Parathyroid adenoma (tissue), 2 donors: Measurements from ENCODE around the gene ASIC2.

Source experiments
- H2AFZ ChIP-seq: fragments of 300-600 bp; sonication (generic); one replicate; pipeline ENCODE4 v1.7.0; 2017; ENCODE audit warnings: antibody characterized with exemption, mild to moderate bottlenecking
- H3K27ac ChIP-seq: fragments of 300-600 bp; sonication (generic); one replicate; pipeline ENCODE4 v1.7.0; 2017
- H3K27me3 ChIP-seq: fragments of 300-600 bp; sonication (generic); one replicate; pipeline ENCODE4 v1.7.0; 2017; ENCODE audit warnings: low read length; ENCODE audit not compliant: control insufficient read depth, insufficient read depth
- H3K36me3 ChIP-seq: fragments of 300-600 bp; sonication (generic); one replicate; pipeline ENCODE4 v1.7.0; 2017; ENCODE audit warnings: low read length; ENCODE audit not compliant: control insufficient read depth, insufficient read depth
- H3K4me1 ChIP-seq: fragments of 300-600 bp; sonication (generic); one replicate; pipeline ENCODE4 v1.7.0; 2017; ENCODE audit warnings: control low read depth
- H3K4me2 ChIP-seq: fragments of 300-600 bp; sonication (generic); one replicate; pipeline ENCODE4 v1.7.0; 2017; ENCODE audit warnings: low read length
- H3K4me3 ChIP-seq: fragments of 300-600 bp; sonication (generic); one replicate; pipeline ENCODE4 v1.7.0; 2017; ENCODE audit warnings: low read depth, low read length
- H3K79me2 ChIP-seq: fragments of 300-600 bp; sonication (generic); one replicate; pipeline ENCODE4 v1.7.0; 2017; ENCODE audit warnings: control low read depth
- H3K9ac ChIP-seq: fragments of 300-600 bp; sonication (generic); one replicate; pipeline ENCODE4 v1.7.0; 2017; ENCODE audit warnings: mild to moderate bottlenecking
- H3K9me3 ChIP-seq: fragments of 300-600 bp; sonication (generic); one replicate; pipeline ENCODE4 v1.7.0; 2017; ENCODE audit warnings: low read length; ENCODE audit not compliant: control insufficient read depth
- CTCF ChIP-seq: fragments of 300-600 bp; sonication (generic); IDR thresholded peaks from one replicate; pipeline ENCODE4 v1.7.0; 2017; ENCODE audit warnings: antibody characterized with exemption, mild to moderate bottlenecking
- donor health status: primary hyperparathyroidism.

ASIC2 gene

DNA sequence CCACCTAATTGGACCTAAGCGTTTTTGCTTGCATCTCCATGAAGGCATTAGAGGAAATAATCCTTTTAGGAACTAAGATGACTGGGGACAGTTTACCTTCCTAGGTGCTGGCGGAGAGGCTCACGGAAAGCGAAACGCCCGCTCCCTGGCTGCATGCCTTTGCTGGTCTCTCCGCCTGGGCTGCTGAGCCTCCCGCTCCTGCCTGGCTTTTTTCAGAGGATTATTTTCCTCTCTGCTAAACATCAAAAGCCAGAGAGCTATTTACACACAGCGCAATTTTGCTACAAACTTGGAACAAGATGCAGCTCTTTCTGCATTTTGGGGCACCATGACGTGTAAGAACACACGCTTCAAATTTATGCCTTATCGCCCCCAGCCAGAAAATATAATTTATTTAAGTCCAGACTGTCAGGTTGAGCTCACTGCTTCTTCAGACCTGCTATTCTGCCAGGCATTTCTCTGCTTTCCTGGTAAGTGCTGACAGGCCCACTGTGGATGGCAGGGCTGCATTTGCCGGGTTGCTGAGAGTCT is 177.0 kb downstream of the ASIC2 start:
- Histone ChIP-seq H3K27ac (no peak overlapping the region), H3K9me3 (no peaks in the 10 kb centered on the region), H3K4me2 (no peak overlapping the region), H3K36me3 (no peaks in the 10 kb centered on the region), H3K27me3 (no peaks in the 10 kb centered on the region), H3K4me1 (no peaks in the 10 kb centered on the region), H2AFZ (no peak overlapping the region), H3K79me2 (no peaks in the 10 kb centered on the region), H3K4me3 (no peak overlapping the region), H3K9ac (no peak overlapping the region)
- no peak for TF ChIP-seq CTCF

DNA sequence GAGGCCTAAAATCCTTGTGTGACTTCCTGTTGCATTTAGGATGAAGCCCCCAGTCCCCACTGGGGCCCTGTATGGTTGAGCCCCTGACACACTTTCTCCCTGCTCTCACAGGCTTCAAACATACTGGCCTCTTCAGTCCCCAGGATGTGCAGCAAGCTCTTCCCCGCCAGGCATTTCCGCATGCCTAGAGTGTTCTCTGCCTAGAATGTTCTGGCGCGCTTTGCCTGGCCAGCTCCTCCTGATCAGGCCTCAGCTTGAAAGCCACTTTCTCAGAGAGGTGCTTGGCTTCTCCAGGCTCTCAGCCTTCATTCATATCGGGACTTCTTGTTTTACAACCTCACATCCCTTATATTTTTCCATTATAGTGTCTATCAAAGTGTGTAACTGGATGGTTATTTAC is 177.7 kb downstream of the ASIC2 start:
- Histone ChIP-seq H3K79me2 (no peaks in the 10 kb centered on the region), H3K4me3 (no peak overlapping the region), H3K4me2 (no peak overlapping the region), H3K4me1 (no peaks in the 10 kb centered on the region), H3K9me3 (no peaks in the 10 kb centered on the region), H3K9ac (no peak overlapping the region), H3K27ac (no peak overlapping the region), H3K27me3 (no peaks in the 10 kb centered on the region), H3K36me3 (no peaks in the 10 kb centered on the region), H2AFZ (no peak overlapping the region)
- TF ChIP-seq CTCF = no peak

GRCh38 chr17:33113991-33114370 is 179.1 kb downstream of the ASIC2 start:
- Histone ChIP-seq H3K4me1 (no peaks in the 10 kb centered on the region), H3K4me2 (no peak overlapping the region), H3K36me3 (no peaks in the 10 kb centered on the region), H3K27ac (no peak overlapping the region), H3K9ac (no peak overlapping the region), H3K9me3 (no peaks in the 10 kb centered on the region), H3K79me2 (no peaks in the 10 kb centered on the region), H3K27me3 (no peaks in the 10 kb centered on the region), H3K4me3 (no peak overlapping the region), H2AFZ (no peak overlapping the region)
- no peak for TF ChIP-seq CTCF

DNA sequence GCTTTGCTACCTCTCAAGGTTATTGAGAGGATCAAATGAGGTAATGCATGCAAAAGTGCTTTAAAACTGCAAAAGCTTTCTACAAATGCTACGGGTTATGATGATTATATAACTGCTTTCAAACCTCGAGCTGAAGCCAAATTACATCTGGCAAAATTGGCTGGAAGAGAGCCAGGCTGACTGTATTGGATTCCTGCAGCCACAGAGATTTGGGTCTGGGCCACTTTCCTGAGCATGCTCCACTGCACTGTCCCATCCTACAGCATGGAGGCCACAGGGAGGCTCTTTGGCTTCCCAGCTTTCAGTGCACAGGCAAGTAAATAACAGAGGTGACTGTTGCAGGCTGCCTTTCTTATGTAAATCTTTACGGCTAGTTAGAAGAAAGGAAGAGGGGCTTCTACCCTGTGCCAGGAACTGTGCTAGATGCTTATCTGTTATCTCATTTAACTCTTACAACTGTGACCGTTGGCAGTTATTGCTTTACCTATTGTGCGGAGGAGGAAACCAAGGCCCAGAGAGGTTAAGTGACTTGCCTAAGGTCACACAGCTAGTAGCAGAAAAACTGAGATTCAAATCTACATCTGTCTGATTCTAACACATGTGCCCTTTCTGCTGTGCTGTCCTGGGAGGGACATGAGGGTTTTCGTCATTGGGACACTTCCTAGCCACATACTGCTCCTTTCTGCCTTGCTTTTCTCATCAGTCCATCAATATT is 179.7 kb downstream of the ASIC2 start:
- no peak overlapping the region for H3K4me3 ChIP-seq
- no peaks in the 10 kb centered on the region for H3K36me3 ChIP-seq
- H3K27ac ChIP-seq = no peak overlapping the region
- no peaks in the 10 kb centered on the region for H3K79me2 ChIP-seq
- no peak overlapping the region for H3K4me2 ChIP-seq
- H3K9me3 ChIP-seq = no peaks in the 10 kb centered on the region
- H2AFZ ChIP-seq = no peak overlapping the region
- TF ChIP-seq CTCF = no peak
- no peaks in the 10 kb centered on the region for H3K27me3 ChIP-seq
- no peaks in the 10 kb centered on the region for H3K4me1 ChIP-seq
- H3K9ac ChIP-seq = no peak overlapping the region

DNA sequence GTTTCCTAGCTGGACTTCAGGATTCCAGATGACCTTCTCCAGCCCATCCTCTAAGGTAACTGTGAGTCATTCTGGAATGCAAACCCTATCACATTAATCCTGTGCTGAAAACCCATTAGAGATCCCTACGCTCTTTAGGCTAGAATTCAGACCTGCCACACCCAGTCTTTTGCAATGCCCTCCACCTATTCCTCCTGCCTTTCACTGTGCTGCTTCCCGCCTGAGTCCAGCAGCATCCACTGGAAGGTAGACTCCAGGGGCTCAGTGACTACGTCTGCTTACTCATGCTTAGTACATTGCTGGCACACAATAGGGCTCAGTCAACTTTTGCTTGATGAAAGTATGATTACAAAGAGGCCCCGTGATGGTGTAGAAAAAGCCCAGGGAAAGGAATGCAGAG is 180.3 kb downstream of the ASIC2 start:
- Histone ChIP-seq H3K9ac (no peak overlapping the region), H3K4me1 (no peaks in the 10 kb centered on the region), H3K4me3 (no peak overlapping the region), H2AFZ (no peak overlapping the region), H3K36me3 (no peaks in the 10 kb centered on the region), H3K27ac (no peak overlapping the region), H3K4me2 (no peak overlapping the region), H3K27me3 (no peaks in the 10 kb centered on the region), H3K79me2 (no peaks in the 10 kb centered on the region), H3K9me3 (no peaks in the 10 kb centered on the region)
- no peak for TF ChIP-seq CTCF
